Calu3 (cell line): ENCODE results near the gene TNIP2. TPM values are rescaled to one million over a fixed set of nuclear protein-coding genes. Genes with fewer than 3 reads are reported as not detected.

Experiments
- BruUV-seq: library from RNA; stranded (reverse); fragments of 400-500 nt; replicated peaks from 2 replicates; lab custom pipeline; 2021; lab: Mats Ljungman, UMichigan
- CTCF ChIA-PET: fragments of 300-600 bp; sonication (Branson Sonifier 250); formaldehyde crosslinking; loops from one replicate; lab custom pipeline; 2022; ENCODE audit warnings: antibody characterized with exemption; lab: Charles Lee
- DNase-seq: peaks from one replicate; pipeline ENCODE4 v3.0.0; 2022
- H3K27ac Mint-ChIP-seq: one replicate; pipeline ENCODE4 v1.8.0; 2022; ENCODE audit warnings: mixed read lengths; ENCODE audit not compliant: unreplicated experiment
- H3K27me3 Mint-ChIP-seq: one replicate; pipeline ENCODE4 v1.8.0; 2022; ENCODE audit warnings: mixed read lengths; ENCODE audit not compliant: unreplicated experiment
- H3K36me3 Mint-ChIP-seq: one replicate; pipeline ENCODE4 v1.8.0; 2022; ENCODE audit warnings: mild to moderate bottlenecking, moderate library complexity, mixed read lengths; ENCODE audit not compliant: insufficient read depth, unreplicated experiment
- H3K4me1 Mint-ChIP-seq: one replicate; pipeline ENCODE4 v1.8.0; 2022; ENCODE audit warnings: mild to moderate bottlenecking, low read depth, mixed read lengths; ENCODE audit not compliant: unreplicated experiment
- H3K4me3 Mint-ChIP-seq: one replicate; pipeline ENCODE4 v1.8.0; 2022; ENCODE audit warnings: mild to moderate bottlenecking, low read depth, moderate library complexity, mixed read lengths; ENCODE audit not compliant: unreplicated experiment
- H3K9me3 Mint-ChIP-seq: one replicate; pipeline ENCODE4 v1.8.0; 2022; ENCODE audit warnings: low read depth, mixed read lengths; ENCODE audit not compliant: unreplicated experiment
- CTCF ChIP-seq: fragments of 200-600 bp; IDR thresholded peaks from one replicate; pipeline ENCODE4 v1.8.0; 2022; ENCODE audit warnings: antibody characterized with exemption; ENCODE audit not compliant: unreplicated experiment
- intact Hi-C: fragments of 100-400 bp; cut with micrococcal nuclease; formaldehyde crosslinking; loops from one replicate; pipeline ENCODE4 v1.10.0; 2022; ENCODE audit not compliant: unreplicated experiment
- total RNA-seq: library from RNA; stranded (reverse); gene quantifications from 2 replicates; pipeline ENCODE4 v1.2.3, GENCODE V29; 2022

Gene TNIP2
- total RNA-seq, 1 experiment from 2014 or later: 18.7 TPM

GRCh38 chr4:2768921-2769336 is 12.8 kb upstream of the TNIP2 start:
- no peak for TF ChIP-seq CTCF
- no peak overlapping the region for H3K4me3 Mint-ChIP-seq
- no peak for DNase-seq
- no peaks in the 10 kb centered on the region for H3K36me3 Mint-ChIP-seq
- H3K27me3 Mint-ChIP-seq: peaks cover 11% of the 10 kb centered on the region
- no peaks in the 10 kb centered on the region for H3K4me1 Mint-ChIP-seq
- CTCF ChIA-PET: no interaction called here
- no peak overlapping the region for H3K27ac Mint-ChIP-seq
- BruUV-seq: no TSS peak
- H3K9me3 Mint-ChIP-seq: no peaks in the 10 kb centered on the region
- intact Hi-C loops: no loop called here

DNA sequence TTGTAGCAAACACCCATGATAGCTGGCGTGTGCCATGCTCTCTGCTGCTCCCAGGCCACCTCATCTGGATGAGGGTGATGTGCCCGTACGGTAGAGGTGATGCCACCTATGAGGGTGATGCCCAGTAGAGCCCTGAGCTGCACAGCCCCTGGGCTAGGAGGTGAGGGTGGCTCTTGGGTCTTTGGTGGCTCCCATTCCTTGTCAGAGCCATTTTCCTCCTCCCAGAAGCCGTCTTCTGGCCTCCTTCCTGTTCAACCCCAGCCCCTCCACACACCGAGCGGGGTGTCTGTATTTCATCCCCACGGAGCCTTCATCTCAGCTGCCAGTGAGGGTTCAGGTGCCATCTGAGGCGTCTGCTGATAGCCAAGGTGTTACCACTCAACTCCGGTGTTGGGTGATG is 12.0 kb upstream of the TNIP2 start:
- H3K36me3 Mint-ChIP-seq: no peaks in the 10 kb centered on the region
- BruUV-seq: no TSS peak
- TF ChIP-seq CTCF: no peak
- no peak overlapping the region for H3K27ac Mint-ChIP-seq
- no peaks in the 10 kb centered on the region for H3K9me3 Mint-ChIP-seq
- H3K27me3 Mint-ChIP-seq: peaks cover 11% of the 10 kb centered on the region
- H3K4me1 Mint-ChIP-seq: no peaks in the 10 kb centered on the region
- CTCF ChIA-PET: no interaction called here
- DNase-seq: no peak
- H3K4me3 Mint-ChIP-seq: no peak overlapping the region
- intact Hi-C loops: no loop called here

DNA sequence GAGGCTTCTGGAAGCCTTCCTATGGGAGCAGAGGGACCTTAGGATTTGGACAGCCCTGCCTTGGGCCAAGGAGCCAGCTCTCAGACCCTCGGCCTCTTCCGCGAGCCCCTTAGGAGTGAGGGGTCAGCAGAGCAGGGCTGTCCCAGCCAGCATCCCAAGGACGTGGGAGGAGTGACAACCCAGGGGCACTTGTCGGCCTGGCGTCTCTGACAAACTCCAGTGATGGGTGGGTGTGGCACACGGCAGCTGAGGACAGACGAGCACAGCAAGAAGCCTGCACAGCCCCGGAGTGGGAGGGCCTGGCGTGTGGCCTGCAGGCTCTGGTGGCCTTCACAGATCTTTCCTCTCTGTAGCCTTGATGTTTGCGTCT is 11.6 kb upstream of the TNIP2 start:
- CTCF ChIA-PET: no interaction called here
- H3K4me1 Mint-ChIP-seq: no peaks in the 10 kb centered on the region
- no peaks in the 10 kb centered on the region for H3K36me3 Mint-ChIP-seq
- peaks cover 11% of the 10 kb centered on the region for H3K27me3 Mint-ChIP-seq
- H3K9me3 Mint-ChIP-seq: no peaks in the 10 kb centered on the region
- intact Hi-C loops: no loop called here
- no TSS peak for BruUV-seq
- no peak for TF ChIP-seq CTCF
- H3K27ac Mint-ChIP-seq: no peak overlapping the region
- DNase-seq: no peak
- H3K4me3 Mint-ChIP-seq: no peak overlapping the region

GRCh38 chr4:2767046-2767704 is 11.0 kb upstream of the TNIP2 start:
- H3K4me1 Mint-ChIP-seq: no peaks in the 10 kb centered on the region
- H3K27ac Mint-ChIP-seq: no peak overlapping the region
- peaks cover 11% of the 10 kb centered on the region for H3K27me3 Mint-ChIP-seq
- no peaks in the 10 kb centered on the region for H3K36me3 Mint-ChIP-seq
- DNase-seq: no peak
- TF ChIP-seq CTCF: no peak
- intact Hi-C loops: no loop called here
- no peak overlapping the region for H3K4me3 Mint-ChIP-seq
- CTCF ChIA-PET: no interaction called here
- H3K9me3 Mint-ChIP-seq: no peaks in the 10 kb centered on the region
- no TSS peak for BruUV-seq
